ENCODE results near the gene FBXO11. TPM values are rescaled to one million over a fixed set of nuclear protein-coding genes. Genes with fewer than 3 reads are reported as not detected.

FBXO11 gene
- total and polyA plus RNA-seq, 10 of the 15 experiments (the other 5 are each of a cell fraction or from before 2014, with no cell fraction given): 5.9 to 38.9 (median 22.5) TPM

- no peak for TF ChIP-seq ZBTB40 (IDR thresholded peaks at IDR 0.05; ENCODE audit: borderline replicate concordance)
- 0 out of 2 replicates have a peak, but pooled peaks have one; percentile 78 for TF ChIP-seq LARP7 (IDR thresholded peaks at IDR 0.05)
- no peak for TF ChIP-seq FOS (IDR thresholded peaks at IDR 0.05; ENCODE audit: borderline replicate concordance, extremely low read depth, insufficient read length)
- TF ChIP-seq EZH2 (IDR thresholded peaks at IDR 0.05; ENCODE audit: borderline replicate concordance, control insufficient read depth, low read depth, low read length): no peak
- TF ChIP-seq PKNOX1 (IDR thresholded peaks at IDR 0.05): no peak
- no peak for TF ChIP-seq BCL3 (IDR thresholded peaks at IDR 0.05; ENCODE audit: borderline replicate concordance, insufficient read depth, low read depth, low read length, poor library complexity, severe bottlenecking)
- TF ChIP-seq CBX5 (IDR thresholded peaks at IDR 0.05; ENCODE audit: low read depth): no peak
- no peak for TF ChIP-seq NR2C2 (IDR thresholded peaks at IDR 0.05; ENCODE audit: borderline replicate concordance, control insufficient read depth, insufficient read length, low read depth)
- no peak for TF ChIP-seq SP1 (IDR thresholded peaks at IDR 0.05; ENCODE audit: low read depth, low read length)
- TF ChIP-seq NRF1 (conservative IDR thresholded peaks at IDR 0.05; ENCODE audit: low read depth, low read length): no peak
- TF ChIP-seq FOXK2 (IDR thresholded peaks at IDR 0.05): no peak
- TF ChIP-seq PRDM15 (CRISPR knock-in tag; IDR thresholded peaks at IDR 0.05): no peak
- TF ChIP-seq EED (IDR thresholded peaks at IDR 0.05; ENCODE audit: low read depth): no peak
- no peak for TF ChIP-seq BCL11A (IDR thresholded peaks at IDR 0.05; ENCODE audit: low read depth, low read length)
- no peak for TF ChIP-seq ZBTB4 (CRISPR knock-in tag; IDR thresholded peaks at IDR 0.05)
Observed at GRCh38 chr2:47905386-47906156, 727 bp downstream of the FBXO11 start (continued).

Data from GM12878 (cell line).